GM12801 (cell line): ENCODE data around the gene TM2D3.

Source experiments
- TF ChIP-seq, protein P1 (sequence below): IDR thresholded peaks from one replicate; pipeline ENCODE4 v1.5.1; 2011; ENCODE audit warnings: control low read depth; ENCODE audit not compliant: insufficient read length; ENCODE audit errors: extremely low read depth

TM2D3 gene

DNA sequence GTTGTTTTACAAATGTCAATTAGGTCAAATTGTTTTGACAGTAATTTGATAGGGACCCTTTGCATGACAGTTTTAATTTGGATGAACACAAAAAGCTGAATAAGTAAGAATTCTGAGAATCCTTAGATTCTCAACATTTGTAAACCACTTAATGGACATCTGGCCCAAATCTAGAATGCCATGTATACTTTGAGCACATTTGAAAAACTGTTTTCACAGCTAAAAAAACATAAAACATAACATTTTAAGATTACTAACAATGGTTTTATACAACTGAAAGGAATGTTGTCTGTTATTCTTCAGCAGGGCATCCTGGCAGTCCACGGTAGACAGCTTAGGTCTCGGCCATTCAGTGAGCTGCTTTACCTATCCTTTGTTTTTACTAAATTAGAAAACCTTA is 34.5 kb upstream of the TM2D3 start:
- TF ChIP-seq, protein P1, sequence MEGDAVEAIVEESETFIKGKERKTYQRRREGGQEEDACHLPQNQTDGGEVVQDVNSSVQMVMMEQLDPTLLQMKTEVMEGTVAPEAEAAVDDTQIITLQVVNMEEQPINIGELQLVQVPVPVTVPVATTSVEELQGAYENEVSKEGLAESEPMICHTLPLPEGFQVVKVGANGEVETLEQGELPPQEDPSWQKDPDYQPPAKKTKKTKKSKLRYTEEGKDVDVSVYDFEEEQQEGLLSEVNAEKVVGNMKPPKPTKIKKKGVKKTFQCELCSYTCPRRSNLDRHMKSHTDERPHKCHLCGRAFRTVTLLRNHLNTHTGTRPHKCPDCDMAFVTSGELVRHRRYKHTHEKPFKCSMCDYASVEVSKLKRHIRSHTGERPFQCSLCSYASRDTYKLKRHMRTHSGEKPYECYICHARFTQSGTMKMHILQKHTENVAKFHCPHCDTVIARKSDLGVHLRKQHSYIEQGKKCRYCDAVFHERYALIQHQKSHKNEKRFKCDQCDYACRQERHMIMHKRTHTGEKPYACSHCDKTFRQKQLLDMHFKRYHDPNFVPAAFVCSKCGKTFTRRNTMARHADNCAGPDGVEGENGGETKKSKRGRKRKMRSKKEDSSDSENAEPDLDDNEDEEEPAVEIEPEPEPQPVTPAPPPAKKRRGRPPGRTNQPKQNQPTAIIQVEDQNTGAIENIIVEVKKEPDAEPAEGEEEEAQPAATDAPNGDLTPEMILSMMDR: no peak

DNA sequence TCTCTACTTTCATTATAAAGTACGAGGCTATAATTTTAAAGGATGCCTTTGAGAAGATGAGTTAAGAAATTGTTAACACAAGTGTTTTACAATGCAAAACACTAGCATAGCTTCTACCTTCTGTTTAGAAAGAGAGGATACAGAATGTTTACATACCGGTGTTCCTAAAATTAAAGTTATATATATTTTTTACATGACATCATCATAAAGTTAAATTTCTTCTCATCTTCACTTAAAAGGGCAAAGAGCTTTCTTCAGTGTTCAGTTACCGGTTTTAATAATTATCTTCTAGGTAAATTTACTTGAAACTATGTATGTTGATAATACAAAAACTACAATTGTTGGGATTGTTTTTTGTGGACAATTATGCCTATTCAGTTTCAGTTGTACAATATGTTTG is 32.7 kb upstream of the TM2D3 start:
- TF ChIP-seq, protein P1: no peak

DNA sequence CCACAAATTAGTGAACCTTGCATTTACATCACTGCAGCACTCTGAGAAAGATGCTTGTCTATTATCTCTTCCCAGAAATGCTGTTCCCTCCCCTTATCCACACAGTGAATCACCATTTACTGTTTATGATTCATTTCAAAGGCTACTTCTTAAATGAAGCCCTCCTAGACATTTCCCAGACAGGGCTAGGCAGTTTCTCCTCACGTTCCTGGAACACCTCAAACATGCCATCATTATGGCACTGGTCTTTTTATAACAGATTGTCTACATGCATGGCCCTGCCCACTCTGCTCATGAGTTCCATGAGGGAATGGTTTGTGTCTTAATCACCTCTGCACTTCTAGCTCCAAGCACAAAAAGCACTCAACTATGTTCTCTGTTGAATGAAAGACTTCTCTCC is 32.2 kb upstream of the TM2D3 start:
- TF ChIP-seq, protein P1: no peak

DNA sequence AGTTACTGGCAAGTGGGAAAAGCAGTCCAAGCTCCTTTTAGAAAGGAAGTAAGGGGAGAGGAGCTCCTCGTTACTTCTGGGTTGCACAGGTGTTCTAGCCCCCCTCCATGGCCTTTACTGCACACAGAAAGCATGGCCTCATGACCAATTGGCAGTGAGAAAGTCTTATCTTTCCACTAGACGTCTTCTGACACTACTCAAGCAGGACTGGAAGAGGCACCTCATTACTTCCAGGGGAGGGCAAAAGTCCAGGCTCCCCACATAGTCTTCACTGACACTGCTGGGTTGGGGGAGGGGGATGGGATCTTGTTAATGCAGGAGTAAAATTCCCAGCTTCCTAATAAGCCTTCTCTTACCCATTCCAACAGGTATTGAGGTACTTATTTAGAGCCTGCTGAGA is 27.6 kb upstream of the TM2D3 start:
- TF ChIP-seq, protein P1: no peak

DNA sequence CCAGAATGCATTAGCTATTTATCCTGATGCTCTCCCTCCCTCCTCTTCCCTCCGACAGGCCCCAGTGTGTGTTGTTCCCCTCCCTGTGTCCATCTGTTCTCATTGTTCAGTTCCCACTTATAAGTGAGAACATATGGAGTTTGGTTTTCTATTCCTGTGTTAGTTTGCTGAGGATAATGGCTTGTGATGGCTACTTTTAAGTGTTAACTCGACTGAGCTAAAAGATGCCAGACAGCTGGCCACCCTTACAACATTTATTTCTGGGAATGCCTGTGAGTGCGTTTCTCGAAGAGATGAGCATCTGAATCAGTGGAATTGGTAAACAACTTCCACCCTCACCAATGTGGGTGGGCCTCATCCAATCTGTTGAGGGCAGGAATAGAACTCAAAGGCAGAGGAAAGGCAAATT is 24.7 kb upstream of the TM2D3 start:
- TF ChIP-seq, protein P1: no peak

DNA sequence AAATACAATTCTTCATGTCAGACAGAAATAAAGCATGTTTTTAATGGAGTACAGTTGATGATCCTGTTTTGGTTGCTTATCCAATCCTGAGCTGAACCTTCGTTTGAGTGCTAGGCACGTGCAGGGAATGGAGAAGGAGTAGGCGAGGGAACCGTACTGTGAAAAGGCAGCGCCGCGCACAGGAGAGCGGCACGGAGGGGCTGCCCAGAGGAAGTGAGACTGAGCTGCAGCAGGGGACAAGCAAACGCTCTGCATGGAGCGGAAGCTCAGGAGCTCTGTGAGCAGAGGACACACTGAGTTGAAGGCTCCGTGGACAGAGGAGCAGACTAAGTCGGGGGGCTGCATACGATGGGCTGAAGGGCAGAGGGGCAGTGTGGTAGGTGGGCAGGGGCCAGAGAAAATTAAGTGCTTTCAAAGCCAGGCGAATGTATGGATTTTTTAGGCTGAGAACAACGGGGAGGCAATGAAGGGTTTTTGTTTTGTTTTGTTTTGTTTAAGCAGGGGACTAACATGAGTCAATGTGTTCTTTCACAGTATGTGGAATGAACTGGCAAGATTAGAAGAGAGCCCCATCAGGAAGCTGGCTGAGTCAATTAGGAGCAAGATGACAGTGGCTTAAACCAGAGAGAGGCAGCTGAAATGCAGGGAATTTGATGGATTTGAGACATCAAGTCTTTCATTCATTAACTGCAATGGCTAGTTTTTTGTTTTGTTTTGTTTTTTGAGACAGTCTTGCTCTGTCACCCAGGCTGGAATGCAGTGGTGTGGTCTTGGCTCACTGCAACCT is 23.8 kb upstream of the TM2D3 start:
- TF ChIP-seq, protein P1: no peak

DNA sequence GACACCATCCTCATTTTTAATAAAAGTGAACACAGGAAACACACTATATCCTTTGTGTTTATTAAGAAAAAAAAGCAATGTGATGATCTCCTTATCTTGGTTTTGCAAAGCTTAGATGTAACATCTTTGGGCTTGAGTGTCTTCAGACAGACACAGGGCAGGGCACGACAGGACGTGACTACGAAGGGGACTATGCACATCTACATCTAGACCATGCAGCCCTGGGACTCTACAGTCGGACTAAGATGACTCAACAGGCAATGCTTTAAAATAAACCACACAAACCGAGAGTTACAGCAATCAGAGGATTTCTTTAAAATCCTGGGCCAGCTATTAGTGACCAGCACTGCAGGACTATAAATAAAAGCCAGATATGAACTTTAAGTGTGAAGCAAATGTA is 22.8 kb upstream of the TM2D3 start:
- TF ChIP-seq, protein P1: no peak
